Tongue (tissue), 2 donors: ENCODE results near the gene SRSF6. TPM values are rescaled to one million over a fixed set of nuclear protein-coding genes. Genes with fewer than 3 reads are reported as not detected.
"Not testable (repeated sequence)": the region's sequence is repeated elsewhere in the genome, so short reads cannot be mapped to it uniquely, and the experiment has no call there.

Source experiments
- DNase-seq: peaks from one replicate; pipeline ENCODE4 v3.0.0-alpha.2; 2015
- total RNA-seq: library from RNA; depleted of rRNA; stranded (reverse); fragments of >200 nt; gene quantifications from one replicate; pipeline ENCODE4 v1.2.3, GENCODE V29; 2014

SRSF6 gene
- total RNA-seq, 1 donor from 2014 or later = 90.1 TPM

- DNase-seq = peak; percentile 63
Observed at GRCh38 chr20:43448748-43449535, 8.8 kb upstream of the SRSF6 start.

GRCh38 chr20:43450841-43451799, 6.6 kb upstream of the SRSF6 start:
- no peak for DNase-seq

- DNase-seq = no peak
Observed at GRCh38 chr20:43452404-43453126, 5.1 kb upstream of the SRSF6 start.

- not testable (repeated sequence) for DNase-seq
Observed at GRCh38 chr20:43456252-43456651, 1.4 kb upstream of the SRSF6 start.

- peak; percentile 97 for DNase-seq
Observed at GRCh38 chr20:43456809-43457639, 672 bp upstream of the SRSF6 start.

- no peak for DNase-seq
Observed at GRCh38 chr20:43458422-43458924, 777 bp downstream of the SRSF6 start.

GRCh38 chr20:43459022-43459942, 1.6 kb downstream of the SRSF6 start:
- DNase-seq = peak; percentile 45

- DNase-seq = no peak
Observed at GRCh38 chr20:43460172-43460829, 2.6 kb downstream of the SRSF6 start.

- DNase-seq = no peak
Observed at GRCh38 chr20:43460830-43461200, 3.1 kb downstream of the SRSF6 start.

- DNase-seq = no peak
Observed at GRCh38 chr20:43461894-43462659, 4.4 kb downstream of the SRSF6 start.

GRCh38 chr20:43462660-43463526, 5.2 kb downstream of the SRSF6 start:
- DNase-seq = no peak

- DNase-seq = no peak
Observed at GRCh38 chr20:43463527-43464218, 6.0 kb downstream of the SRSF6 start.

GRCh38 chr20:43464219-43464790, 6.6 kb downstream of the SRSF6 start:
- no peak for DNase-seq

GRCh38 chr20:43465625-43465943, 7.9 kb downstream of the SRSF6 start:
- DNase-seq = no peak

GRCh38 chr20:43467589-43467988, 9.9 kb downstream of the SRSF6 start:
- DNase-seq = no peak

- DNase-seq = no peak
Observed at GRCh38 chr20:43472671-43473380, 15.1 kb downstream of the SRSF6 start.

- DNase-seq = no peak
Observed at GRCh38 chr20:43473381-43473704, 15.6 kb downstream of the SRSF6 start.
